ENCODE data around the gene GNAI2.

Gene GNAI2

DNA sequence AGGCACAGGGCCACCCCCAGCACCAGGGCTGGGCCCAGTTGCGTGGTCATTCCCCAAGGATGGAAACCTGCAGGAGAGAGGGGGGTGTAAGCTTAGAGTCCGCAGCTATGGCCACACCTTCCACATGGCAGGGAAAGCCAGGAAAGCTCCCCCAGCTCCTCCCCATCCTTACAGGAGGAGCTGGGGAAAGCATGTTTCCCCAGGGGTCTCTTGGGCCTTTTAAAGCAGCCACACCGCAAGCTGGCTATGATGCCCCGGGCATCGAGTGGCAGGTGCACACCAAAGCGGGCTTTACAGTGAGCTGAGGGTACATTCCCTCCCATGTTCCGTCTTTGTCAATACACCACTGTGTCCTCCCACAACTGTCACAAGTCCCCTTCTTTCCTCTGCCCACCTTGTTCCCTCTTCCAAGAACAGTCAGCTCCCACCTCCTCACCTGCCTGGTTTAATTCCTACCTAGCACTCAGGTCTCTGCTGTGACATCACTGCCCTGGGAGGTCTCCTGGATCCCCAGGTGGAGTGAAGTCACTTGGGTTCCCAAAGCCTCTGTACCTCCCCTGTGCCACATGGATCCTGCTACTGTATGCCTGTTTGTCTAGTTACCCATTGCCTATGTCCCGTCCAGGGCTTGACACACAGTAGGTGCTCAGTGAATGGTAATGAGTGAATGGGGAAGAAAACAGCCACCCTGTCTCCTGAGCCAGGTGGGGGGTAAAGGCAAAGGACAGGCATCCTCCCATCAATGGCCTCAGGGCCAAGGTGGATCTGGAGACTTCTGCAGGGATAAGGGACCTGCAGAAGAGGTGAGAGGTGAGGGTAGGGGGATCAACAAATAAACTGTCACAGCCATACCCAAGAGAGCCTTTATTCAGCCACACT lies 59.8 kb downstream of the GNAI2 start:
- DNase-seq = no peak

DNA sequence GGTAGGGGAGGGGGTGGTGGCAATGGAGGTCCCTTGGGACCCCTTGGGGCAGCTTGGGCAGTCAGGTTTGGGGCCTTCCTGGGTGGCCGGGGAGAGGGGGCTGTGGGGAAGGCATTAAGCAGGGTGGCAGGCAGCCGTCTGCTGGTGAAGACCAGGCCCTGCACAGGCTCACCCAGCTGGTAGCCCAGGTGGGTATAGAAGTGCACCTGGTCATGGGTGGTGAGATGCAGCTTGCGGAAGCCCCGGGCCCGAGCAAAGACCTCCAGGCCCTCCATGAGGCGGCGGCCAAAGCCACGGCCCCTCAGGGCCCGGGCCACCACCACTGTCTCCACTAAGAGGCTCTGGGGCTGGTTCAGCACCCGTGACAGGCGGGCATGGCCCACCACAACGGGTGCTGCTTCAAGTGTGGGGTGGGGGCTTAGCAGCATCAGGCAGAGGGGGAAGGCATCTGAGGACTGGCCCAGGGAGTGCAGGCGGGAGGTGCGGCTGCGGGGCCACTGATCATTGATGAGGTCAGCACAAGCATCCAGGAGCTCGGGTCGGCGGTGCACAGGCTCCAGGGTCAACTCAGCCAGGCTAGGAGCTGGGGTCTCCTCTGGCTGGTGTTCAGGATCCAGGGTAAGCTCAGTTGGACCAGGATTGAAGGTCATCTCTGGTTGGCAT lies 60.8 kb downstream of the GNAI2 start:
- DNase-seq = no peak

DNA sequence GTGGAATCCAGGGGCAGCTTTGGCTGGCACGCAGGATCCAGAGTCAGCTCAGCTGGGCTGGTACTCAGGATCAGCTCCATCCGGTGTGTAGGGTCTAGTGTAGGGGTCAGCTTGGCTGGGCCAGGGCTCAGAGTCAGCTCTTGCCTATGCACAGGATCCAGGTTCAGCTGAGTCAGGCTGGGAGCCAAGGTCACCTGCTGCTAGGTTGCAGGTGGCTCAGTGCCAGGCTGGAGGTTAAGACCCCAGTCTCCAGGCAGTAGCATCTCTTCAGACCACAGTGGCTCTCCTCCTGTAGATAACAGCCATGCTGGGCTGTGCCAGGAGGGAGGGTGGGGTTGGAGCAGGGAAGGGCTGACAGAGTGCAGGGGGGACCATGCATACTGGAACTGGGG lies 61.4 kb downstream of the GNAI2 start:
- DNase-seq = no peak

DNA sequence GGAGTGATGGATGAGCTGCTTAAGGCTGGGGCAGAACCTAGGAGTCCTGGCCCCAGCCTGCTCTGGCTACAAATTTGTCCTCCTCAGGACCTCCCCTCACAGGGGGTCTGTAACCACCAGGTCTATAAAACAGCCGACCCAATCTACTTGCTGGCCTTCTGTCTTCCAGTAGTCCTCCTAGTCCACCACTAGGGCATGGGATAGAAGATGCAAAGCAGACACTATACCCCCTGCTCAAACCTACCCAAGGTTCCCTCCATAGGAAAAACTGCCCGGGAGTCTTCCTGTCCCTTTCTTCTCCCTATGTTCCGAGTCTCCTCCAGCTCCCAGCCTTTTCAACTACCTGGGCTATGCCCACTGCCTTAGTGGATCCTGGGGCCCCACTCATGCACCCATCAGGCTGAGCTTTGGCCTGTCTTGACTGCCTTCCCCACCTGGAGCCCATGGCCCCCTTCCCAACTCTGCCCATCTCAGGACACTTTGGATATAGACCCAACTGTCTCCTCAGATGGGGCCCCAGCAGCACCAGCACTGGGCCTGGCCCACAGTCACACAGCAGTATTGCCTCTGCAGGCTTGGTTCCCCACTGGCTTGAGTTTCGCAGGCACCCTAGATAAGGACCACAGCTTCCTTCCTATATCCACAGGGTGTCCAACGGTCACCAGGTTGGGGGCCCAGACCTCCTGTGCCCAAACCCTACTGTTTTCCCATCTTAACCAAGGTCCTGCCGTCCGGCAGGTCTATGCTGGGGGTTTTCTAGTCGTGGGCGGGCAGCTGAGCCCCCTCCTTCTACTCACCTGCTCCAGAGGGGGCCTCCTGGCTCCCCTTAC lies 62.1 kb downstream of the GNAI2 start:
- DNase-seq = no peak

DNA sequence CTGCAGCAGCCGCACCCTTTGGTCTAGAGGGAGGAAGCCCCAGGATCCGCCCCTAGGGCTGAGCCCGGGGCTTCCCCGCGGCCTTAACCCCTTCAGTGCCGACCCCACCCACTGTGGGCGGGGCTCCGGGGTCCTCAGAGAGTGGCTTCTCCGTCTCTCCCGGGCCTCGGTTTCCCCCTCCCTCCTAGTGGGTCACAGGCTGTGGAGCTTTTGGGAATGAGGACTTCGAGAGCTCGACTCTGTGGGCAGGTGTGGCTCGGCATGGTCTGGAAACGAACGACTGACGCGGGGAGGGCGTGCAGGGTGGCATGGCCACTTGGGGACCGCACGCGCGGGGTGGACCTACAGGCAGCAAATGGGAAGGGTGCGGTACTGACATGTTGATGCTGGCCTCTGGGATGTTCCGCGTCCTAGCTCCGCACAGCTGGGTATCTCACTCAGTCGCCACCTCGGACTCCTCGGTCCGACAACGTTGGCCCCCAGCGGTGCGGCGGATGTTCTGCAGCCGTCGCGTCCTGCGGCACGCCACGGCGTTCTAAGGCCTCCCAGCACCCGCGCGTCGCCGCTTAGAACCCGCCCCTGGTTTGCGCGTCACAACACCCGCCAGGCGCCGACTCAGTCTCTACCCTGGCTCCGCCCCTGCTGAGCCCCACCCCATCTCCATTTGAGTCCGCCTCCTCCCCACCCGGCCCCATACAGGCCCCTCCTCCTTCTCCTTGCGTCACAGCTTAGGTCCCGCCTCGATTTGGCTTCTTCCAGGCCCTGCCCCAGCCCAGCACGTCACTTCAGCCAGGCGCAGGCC lies 63.0 kb downstream of the GNAI2 start, which contains the start of the genes HYAL3 and NAA80:
TSS of gene HYAL3 (minus strand) at position 570 of the 802 bp plus-strand sequence. CDS start 3,803 bp downstream, outside the sequence.
TSS of gene NAA80 (minus strand) at position 570 of the 802 bp plus-strand sequence. CDS start 1,942 bp downstream, outside the sequence.
- DNase-seq = peak; percentile 84 to 100 (median 99)

DNA sequence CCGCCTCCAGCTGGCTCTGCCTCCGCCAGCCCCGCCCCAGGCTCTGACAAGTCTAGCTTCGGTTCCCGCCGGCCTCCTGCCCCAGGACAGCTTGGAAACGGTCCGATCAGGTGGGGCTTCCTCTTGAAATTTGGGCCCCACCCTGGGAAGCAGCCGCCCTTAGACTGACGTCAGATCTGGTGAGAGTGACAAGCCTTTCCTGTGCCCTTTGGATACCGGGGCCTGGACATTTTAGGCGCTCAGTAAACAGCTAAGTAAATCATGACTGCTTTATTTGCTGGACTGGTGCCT lies 63.6 kb downstream of the GNAI2 start:
- no peak for DNase-seq

DNA sequence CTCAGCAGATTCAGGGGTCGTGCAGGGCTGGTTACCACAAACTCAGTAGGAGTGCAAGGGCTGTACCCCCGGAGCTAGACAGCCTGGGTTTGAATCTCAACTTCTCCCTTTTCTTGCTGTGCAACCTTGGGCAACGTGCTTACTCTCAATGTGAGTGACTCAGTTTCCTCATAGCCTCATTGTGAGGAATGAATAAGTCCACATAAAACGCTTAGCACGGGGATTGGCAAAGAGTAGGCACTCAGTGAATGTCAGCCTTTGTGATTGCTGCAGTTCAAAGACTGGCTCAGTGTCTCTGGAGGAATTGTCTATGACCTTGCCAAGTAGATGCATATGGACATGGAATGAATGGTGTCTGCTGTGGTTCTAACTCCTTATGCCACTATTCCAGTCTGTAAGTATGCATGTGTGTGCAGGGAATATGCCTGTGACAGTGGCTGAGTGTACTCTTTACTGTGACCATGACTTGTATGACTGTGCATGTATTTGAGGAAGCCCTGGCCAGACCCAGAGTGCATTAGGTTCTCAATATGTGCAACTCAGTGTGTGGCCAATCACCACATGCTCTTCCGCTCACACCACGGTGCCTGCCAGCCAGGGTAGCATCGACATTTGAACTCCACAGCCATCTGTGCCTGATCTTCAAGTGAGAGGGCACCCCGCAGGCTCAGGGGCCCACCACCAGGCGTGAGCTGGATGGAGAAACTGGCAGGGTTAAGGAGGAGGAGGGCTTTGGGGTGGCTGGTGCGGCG lies 64.1 kb downstream of the GNAI2 start:
- peak in 32 of 58 donors; percentile 30 to 84 (median 68) for DNase-seq

DNA sequence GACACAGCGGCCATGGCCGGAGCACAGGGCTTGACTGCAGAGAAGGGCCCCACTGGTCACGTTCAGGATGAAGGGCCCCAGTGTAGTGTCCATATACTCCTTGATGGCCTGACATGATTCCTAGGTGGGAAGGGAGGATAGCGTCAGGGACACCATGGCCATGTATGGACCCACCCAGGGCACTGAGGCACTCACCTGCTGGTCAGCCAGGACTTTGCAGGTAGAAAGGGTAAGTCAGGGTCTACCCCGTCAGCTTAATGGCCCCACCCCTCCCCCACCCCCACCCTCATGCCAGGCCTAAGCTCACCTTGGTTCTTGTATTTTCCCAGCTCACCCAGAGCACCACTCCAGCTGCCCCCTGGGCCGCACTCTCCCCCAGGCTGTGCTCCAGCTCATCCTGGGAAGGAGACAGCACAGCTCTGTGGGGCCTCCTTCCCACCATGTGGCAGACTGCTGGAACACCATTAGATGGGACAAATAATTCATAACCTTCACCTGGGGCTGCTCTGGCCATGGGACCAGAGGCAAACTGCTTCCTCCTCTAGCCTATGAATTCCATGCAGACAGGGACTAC lies 64.8 kb downstream of the GNAI2 start:
- no peak for DNase-seq

DNA sequence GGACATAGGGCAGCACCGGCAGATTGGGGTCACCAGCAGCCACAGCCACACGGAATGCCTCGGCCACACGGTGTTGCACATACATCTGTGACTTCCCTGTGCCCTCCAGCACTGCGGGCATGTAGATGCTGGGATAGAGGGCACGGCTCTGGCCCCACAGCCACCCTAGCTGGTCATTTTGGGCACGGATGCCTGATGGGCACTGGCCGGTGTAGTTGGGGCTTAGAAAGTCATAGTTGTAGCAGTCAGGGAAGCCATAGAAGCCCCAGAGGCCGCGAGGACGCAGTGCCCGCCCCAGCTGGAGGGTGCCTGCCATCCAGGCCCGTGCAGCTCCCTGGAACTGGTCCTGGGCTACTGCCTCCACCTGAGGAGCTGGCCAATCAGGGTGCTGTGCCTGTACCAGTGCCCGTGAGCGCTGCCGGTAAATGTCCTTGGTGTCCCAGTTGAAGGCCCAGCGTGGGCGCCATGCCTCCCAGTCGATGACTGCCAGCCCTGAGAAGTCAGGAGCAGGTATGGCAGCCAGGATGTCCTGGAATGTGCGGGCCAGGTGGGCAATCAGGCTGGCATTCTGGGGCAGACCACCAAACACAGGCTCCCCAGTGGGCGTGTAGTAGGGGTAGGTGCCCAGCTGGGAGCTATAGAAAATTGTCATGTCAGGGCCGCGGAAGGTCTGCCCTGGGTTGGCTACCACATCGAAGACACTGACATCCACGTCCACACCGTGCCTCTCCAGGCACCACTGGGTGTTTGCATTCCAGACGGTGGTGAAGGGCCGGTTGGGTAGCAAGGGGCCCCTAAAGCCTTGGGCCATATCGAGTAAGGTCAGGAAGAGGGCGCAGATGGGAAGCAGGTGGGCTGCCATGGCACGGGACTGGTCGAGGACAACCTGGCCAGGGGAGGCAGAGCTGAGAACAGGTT lies 66.3 kb downstream of the GNAI2 start:
- DNase-seq = no peak

DNA sequence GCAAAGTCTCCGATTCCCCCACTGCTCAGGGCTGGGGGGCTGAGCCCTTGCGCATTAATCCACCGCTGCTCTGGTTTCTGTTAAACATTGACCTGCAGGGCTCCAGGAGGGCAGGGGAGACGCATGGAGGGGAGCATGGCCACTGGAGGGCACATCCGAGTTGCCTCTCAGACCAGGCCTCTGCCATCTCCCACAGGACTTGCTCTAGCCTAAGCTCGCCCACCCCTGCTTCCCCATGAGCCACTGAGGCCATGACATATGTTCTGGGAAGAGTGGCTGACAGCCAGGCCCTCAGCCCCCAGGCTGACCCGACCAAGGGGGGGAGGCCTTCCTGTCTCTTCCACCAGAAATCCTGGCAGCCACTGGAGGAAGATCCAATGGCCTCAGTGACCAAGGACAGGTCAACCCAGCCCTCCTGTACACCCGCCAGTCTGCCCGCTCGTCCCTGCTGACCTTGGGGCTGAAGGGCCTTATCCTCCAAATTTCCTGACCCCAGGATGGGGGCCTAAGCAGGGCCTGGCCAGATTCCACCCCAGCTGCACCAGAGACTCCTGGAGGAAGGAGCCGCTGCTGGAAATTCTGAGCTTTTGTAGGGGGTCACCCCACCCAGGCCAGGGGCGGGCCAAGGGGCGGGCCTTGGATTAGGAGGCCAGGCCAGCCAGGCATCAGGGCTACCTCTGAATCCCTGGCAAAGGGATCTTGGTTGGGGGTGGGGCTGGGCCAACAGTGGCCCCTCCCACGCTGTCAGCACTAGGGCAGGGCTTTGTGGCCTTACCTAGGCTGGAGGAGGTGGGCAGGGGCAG lies 67.2 kb downstream of the GNAI2 start, which contains the start of gene HYAL1:
TSS of gene HYAL1 (minus strand) at position 562 of the 803 bp plus-strand sequence. CDS start 618 bp downstream, outside the sequence.
- DNase-seq = no peak

DNA sequence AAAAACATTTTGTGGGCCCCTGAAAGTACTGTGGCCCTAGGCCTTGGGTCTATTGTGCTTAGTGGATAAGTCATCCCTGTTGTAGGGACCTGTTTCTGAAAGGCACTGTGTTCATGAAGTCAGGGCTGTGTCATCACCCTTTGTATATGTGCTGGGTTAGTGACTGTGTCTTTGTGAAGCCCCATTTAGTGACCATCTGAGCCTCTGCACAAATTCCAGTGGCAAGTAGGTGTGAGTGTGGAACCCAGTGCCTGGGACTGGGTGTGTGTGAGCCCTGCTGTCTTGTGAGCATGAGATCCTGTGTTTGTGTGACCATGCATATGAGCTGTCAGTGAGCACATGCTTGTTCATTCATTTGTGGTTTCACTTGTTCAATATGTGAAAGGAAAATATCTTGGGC lies 68.6 kb downstream of the GNAI2 start:
- no peak for DNase-seq
